MV-4-11 (cell line): ENCODE results near the gene GPT2.

Source experiments
- DNase-seq: peaks from one replicate; lab custom pipeline; 2025; lab: John Stamatoyannopoulos, UW

GPT2 gene

DNA sequence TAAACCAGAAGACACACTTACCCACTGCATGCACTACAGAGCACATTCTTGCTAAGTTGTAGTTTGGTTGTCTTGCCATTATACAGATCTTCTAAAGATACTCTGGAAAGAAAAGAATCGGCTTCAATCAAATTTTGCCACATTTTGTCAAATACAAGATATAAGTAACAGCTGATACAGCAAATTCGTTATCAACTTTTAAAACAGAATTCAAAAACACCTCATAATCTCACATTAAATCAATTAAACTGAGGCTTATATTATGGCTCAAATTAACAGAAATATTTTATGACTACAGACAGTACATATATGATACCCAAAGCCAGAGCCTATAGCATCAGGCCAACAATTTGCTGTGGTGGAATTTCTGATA lies 83.9 kb downstream of the GPT2 start:
- DNase-seq, result no peak

DNA sequence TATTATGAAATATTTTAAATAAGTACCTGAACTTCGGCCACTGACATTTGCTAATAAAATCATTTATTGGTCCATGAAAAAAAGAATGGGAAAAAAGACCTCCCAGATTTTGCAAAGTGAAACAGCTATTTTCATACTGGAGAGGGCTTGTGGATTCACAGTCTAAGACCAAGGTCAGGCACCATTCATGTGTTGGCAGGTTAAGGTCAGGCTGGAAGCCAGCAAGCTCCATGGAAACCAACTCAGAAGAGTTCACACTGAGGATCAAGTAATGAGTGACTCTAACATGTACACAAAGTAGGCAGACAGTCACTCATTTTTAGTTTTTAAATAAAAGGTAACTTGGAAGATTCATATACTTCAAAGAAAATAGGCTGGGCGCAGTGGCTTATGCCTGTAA lies 85.9 kb downstream of the GPT2 start:
- DNase-seq, result no peak

DNA sequence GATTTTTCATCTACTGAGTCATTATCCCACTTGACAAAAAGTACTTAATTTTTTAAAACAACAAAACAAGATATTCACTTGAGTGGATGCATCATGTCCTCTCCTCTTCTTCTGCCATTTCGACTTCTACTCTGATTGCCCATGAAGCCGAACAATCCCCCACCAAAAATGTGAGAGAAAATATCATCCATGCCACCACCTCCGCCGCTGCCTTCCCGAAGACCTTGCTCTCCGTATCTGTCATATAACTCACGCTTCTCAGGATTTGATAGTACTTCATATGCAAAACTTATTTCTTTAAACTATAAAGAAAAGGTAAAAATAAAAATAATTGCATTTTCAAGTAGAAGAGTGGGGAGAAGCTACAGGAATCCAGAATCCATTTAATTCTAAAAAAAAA lies 87.1 kb downstream of the GPT2 start:
- no peak for DNase-seq

DNA sequence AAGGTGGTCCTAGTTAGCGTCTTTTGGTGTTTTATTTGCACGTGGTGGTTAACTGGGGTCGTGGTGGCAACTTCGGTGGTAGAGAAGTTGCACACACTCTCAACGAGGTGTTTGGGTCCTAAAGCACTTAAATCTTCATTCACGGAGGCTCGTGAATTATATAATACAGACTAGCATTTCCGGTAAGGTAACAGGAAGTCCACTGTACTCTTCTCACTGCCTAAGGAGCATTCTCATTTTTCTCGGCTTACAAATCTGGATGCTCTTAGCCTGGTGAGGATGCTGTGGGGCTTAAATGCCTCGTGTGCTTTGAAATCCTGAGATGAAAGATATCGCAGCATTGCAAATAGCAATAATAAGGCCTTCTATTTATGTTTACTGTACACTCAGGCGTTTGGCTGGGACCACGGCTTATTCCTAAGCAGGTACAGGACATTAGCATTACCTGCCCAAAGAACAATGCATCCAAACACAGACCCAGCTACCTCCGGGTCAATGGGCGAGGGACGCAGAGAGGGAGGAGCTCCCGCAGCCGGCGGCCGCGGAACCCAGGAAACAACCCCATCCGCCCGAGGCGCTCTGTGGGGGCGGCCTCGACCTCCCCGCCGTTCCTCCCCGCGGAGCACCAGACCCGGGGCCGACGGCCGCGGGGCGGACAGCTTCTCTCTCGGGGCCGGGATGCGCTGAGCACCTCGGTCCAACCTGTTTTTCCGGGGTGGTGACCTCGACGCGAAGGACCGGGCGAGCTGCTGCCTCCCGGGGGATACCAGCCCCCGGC lies 88.5 kb downstream of the GPT2 start:
- DNase-seq, result no peak

DNA sequence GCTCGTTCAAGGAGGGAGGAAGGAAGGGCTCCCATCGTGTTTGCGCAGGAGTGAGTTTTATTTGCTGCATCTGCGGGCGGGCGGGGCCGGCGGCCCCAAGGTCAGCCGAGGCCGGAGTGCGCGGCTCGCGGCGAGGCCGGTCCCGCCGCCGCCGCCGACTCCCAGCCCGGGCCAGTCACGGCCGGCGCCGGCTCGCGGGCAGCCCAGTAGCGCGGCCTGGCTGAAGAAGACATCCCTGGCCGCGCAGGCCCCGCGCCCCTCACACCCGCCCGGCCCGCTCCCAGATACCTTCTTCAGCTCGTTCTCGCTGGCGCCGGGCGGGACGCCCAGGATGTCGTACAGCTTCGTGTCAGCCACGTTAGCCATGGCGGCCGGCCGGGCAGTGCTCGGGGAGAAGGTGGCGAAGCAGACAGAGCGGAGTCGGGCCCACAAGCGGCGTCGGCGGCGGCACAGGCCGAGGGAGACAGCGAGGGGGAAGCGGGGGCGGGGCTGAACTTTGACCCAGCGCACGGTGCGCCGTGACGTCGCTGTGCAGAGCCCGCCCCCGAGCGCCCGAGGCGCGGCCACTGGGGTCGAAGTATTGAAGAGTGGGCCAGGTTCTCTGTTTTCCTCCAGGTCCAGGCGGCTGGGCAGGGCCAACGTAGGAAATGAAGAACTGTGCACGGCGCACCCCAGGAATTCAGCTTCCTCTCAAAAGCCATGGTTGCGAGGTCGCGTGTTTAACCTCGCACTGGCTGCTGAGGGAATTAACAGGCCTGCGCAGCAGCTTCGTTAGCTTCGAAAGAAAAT lies 89.2 kb downstream of the GPT2 start, which contains the start of gene DNAJA2:
Gene DNAJA2 (minus strand): TSS at position 468 of the 789 bp plus-strand sequence. CDS start 102 bp downstream, at position 366.
- DNase-seq, result peak; percentile 85

DNA sequence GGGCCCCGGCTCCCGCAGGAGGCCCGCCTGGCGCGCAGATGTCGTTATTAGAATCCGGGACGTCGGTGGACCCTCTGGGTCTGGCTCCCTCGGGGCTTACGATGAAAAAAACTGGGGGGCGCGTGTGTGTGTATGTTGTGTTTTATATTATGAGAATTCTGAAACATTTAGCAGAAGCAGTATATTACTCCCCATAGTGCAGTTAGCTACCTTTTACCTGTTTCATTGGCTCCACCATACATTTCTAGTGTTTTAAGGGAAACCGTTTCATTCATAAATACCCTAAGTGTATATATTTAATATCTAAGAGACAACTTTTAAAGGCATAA lies 89.8 kb downstream of the GPT2 start:
- no peak for DNase-seq

DNA sequence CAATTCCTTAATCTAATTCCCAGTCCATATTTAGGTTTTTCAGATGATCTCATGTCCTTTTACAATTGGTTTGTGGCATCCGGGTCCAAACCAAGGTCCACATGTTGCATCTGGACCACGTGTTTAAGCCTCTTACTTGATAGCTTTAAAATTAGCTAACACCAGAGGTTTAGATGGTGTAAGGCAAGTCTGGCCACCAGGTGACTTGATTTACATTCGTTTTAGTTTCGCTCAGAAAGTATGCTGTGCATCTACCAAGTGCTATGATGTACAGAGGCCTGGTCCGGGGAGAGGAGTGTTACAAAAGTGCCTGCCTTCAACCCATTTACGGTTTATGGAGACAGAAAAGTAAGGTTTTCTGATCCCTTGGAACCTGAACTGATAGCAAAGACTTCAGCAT lies 90.2 kb downstream of the GPT2 start:
- DNase-seq, result peak; percentile 31

DNA sequence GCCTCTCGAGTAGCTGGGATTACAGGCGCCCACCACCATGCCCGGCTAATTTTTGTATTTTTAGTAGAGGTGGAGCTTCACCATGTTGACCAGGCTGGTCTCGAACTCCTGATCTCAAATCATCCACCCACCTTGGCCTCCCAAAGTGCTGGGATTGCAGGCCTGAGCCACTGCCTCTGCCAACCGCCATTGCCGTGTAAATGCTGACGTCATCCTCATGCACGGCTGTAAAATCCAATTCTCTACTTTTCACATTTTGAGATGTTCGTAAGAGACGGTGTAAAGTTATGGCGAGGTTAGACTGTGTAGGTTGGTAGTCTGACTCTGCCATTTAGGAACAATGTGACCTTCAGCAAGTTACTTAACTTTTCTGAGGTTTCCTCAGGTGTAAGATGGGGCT lies 91.0 kb downstream of the GPT2 start:
- DNase-seq, result no peak

DNA sequence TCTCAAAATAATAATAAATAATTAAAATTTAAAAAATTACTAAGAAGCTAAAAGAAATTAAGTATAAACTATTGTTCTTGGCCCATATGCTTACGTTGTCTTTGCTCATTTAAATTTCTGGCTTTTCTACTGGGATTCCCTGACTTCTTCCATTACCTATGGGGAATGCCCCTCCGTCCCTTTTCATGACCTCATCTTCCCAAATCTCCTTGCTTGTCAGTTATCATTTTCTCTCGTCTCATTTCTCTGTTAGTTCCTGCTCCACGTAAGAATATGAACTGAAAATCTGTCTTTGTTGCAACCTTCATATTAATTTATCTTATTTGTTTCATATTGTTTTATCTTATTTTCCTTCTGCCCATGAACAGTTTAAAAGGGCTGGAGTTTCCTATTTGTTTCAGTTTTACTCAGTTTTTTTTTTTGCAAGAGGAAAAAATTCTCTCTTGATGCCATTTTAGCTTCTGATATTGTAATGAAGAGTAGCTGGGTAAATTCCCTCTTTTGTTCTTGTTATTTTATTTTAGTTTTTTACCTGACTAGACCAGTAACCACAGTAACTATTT lies 91.8 kb downstream of the GPT2 start:
- DNase-seq, result no peak

DNA sequence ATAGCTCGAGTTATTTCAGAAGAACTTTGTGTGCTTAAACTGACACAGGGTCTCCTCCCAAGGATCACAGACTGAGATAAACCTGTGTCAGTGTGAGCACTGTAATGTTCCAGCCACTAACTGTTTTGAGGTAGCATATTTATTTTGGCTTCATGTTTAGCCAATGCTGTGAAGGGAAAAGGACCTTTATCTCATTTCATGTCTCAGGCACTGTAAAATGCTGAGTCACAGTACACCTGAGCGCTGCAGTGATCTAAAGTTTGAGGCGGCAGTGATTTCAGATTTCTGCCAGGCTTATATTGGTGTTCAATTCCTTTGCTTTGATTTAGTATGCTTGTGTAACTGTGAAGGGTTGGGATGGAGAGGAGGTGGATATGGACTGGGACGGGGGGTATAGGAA lies 92.4 kb downstream of the GPT2 start:
- DNase-seq, result no peak
